Adrenal gland (tissue), 5 donors: Measurements from ENCODE around the gene TPP1.

Experiments
- POLR2A ChIP-seq, 2 donors: fragments of 450-650 bp; IDR thresholded peaks; one replicate each; pipeline ENCODE4 v1.6.1; 2017; ENCODE audit warnings: antibody characterized with exemption in 2 of 2, mild to moderate bottlenecking in 2 of 2, moderate library complexity in 1 of 2
- TF ChIP-seq, protein P1 (sequence below), 6 experiments: fragments of 450-650 bp in 4 of 6; fragments of 200-600 bp in 2 of 6; sonication (generic) in 1 of 6; IDR thresholded peaks; 1 replicate in 5 of 6; 2 replicates in 1 of 6; pipeline versions ENCODE4 v1.5.1 to v1.8.0; 2016 to 2021; ENCODE audit warnings: antibody characterized with exemption in 6 of 6, mild to moderate bottlenecking in 2 of 6, moderate library complexity in 1 of 6
- donor health status: DM: no; HTN: no; CAD: no.

DNA sequence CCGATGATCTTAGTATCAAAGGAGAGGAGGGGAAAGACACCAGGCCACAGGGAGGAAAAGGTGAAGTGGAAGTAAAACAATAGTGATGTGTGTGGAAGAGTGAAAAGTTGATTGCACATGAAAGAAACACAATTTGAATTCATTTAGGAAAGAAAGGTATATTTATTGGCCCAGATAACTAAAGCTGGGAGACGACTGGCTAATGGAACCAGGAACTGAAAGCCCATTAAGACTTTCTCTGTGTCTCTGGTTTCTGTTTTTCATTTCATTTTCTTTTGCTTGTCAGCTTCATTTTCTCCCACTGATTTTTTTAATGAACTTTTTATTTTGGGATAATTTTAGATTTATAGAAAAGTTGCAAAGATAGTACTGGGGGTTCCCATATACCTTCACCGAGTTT lies 41.5 kb upstream of the TPP1 start:
- TF ChIP-seq, protein P1, sequence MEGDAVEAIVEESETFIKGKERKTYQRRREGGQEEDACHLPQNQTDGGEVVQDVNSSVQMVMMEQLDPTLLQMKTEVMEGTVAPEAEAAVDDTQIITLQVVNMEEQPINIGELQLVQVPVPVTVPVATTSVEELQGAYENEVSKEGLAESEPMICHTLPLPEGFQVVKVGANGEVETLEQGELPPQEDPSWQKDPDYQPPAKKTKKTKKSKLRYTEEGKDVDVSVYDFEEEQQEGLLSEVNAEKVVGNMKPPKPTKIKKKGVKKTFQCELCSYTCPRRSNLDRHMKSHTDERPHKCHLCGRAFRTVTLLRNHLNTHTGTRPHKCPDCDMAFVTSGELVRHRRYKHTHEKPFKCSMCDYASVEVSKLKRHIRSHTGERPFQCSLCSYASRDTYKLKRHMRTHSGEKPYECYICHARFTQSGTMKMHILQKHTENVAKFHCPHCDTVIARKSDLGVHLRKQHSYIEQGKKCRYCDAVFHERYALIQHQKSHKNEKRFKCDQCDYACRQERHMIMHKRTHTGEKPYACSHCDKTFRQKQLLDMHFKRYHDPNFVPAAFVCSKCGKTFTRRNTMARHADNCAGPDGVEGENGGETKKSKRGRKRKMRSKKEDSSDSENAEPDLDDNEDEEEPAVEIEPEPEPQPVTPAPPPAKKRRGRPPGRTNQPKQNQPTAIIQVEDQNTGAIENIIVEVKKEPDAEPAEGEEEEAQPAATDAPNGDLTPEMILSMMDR (IDR thresholded peaks at IDR 0.05): no peak
- no peak for TF ChIP-seq POLR2A (IDR thresholded peaks at IDR 0.05)
